HG02943 (cell line): Measurements from ENCODE around the gene SH3PXD2A.
"Not testable (repeated sequence)": the region's sequence is repeated elsewhere in the genome, so short reads cannot be mapped to it uniquely, and the experiment has no call there.

Experiments
- ATAC-seq: cut with Tn5 transposase; IDR thresholded peaks from one replicate; pipeline ENCODE4 v1.9.1; 2021; ENCODE audit warnings: mild to moderate bottlenecking, low read depth, moderate library complexity; ENCODE audit not compliant: unreplicated experiment

Gene SH3PXD2A

DNA sequence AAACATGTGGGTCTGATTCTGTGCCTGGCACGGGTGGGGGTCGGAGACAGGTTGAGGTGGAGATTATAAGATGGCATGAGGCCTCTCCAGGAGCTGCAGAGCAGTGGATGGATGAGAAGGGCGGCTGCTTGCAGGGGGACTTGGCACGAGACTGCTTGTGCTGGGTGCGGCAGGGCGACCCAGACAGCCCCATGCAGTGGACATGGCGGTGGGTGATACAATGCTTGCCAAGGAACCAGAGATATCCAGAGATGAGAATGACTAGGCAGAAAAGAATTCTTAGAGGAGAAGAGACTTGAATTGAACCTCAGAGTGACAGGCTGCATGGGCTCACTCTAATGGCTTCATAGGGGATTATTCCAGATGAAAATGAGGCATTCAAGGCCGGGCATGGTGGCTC lies 216.4 kb downstream of the SH3PXD2A start:
- no peak for ATAC-seq

GRCh38 chr10:103637927-103638557 lies 217.3 kb downstream of the SH3PXD2A start:
- no peak for ATAC-seq

DNA sequence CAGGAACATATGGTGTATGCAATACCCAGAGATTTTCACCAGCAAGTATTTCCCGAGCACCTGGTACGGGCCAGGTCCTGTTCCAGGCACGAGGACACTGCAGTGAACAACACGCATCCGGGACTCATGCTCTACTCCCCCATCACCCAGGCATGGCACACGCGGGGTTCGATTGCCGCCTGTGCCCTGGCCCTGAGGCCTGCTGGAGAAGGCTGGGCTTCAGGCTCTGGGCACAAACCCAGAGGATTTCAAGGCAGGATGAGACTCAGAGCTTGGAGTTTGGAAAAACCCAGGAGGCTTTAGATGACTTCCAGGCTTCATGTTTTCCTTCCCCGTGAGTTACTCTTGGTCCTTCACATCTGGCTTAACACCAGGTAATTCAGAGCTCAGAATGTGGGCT lies 218.4 kb downstream of the SH3PXD2A start:
- no peak for ATAC-seq

DNA sequence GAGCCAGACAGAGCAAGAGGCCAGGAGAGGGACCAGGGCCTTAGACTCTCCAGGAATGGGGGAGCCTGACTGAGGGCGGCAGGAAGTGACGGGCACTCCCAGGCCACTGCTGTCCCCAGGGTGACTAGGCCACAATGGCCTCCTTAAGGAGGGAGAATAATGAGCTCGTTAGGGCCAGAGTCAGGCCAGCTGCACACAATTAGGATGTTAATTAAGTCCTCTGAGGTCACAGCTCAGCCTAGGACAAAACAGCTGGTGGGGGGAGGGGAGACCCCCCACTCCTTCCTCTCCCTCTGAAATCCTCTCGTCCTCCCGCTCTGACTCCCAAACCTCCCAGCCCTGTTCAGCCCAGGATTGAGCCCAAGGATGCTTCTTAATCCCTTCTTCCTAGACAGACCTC lies 218.9 kb downstream of the SH3PXD2A start:
- no peak for ATAC-seq

- ATAC-seq = no peak
Observed at GRCh38 chr10:103635580-103635979, 219.8 kb downstream of the SH3PXD2A start.

DNA sequence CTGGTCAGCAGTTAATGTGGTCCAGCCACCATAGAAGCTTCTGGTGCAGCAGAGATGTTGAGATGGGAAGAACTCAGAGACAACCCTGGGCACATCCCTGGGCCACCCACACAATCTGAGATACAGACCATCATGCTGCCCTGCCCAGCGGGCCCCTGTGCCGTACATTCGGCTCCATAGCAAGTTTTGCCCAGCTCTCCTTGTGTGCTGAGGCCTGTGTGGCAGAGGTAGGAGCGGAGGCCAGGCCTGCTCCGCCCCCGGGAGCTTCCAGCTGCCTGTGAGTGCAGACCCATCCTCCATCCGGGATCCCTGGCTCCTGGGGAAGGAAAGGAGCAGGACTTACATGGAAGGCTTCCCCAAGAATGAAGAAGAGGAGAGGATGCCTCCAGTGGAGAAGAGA lies 221.5 kb downstream of the SH3PXD2A start:
- no peak for ATAC-seq

DNA sequence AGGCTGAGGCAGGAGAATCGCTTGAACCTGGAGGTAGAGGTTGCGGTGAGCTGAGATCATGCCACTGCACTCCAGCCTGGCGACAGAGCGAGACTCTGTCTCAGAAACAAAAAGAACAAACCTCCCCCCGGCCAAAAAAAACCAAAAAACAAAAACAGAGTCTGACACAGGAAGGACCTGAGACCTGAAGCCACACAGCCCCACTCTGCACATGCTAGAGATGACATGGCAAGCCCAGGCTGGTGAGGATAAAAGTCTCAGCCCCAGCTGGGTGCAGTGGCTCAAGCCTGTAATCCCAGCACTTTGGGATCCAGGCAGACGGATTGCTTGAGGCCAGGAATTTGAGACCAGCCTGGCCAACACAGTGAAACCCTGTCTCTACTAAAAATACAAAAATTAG lies 222.5 kb downstream of the SH3PXD2A start:
- ATAC-seq = not testable (repeated sequence)

DNA sequence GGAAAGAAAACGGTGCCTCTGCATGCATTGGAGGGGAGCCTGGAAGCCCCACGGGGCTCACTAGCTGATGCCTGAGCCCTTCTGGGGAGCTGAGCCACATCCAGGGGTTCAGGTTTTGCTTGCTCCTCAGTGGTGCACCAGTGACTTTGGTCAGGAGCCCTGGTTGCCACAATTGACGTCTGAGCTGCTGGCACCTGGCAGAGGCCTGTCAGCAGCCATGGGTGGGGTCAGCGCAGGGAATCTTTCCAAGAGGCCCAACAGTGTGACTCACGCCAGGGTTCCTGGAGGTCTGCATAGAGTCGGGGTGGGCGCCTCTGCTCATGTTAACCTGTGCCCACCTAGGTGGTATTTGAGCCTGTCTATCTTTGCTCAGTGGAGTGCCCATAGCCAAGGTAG lies 223.1 kb downstream of the SH3PXD2A start:
- no peak for ATAC-seq

DNA sequence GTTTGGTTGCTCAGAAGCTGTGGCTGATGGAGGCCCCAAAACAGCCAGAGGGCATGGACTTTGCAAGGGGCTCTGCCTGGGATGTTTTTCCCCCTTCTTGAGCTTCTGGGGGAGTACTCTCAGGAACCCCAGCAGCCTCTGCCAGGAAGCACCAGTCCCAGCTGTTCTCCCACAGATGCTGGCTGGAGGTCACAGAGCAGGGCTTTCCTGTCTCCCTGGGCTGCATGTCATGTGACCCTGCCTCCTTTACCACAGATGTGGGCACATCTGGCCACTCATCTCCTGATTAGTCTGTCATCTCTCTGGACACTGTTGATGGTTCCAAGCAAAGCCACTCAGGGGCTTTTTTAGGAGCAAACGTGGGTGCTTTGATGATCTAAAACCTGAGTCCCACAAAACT lies 225.2 kb downstream of the SH3PXD2A start:
- no peak for ATAC-seq

- no peak for ATAC-seq
Observed at GRCh38 chr10:103629581-103629980, 225.8 kb downstream of the SH3PXD2A start.

GRCh38 chr10:103627893-103628292 lies 227.5 kb downstream of the SH3PXD2A start:
- no peak for ATAC-seq

- ATAC-seq = no peak
Observed at GRCh38 chr10:103627111-103627892, 228.1 kb downstream of the SH3PXD2A start.

DNA sequence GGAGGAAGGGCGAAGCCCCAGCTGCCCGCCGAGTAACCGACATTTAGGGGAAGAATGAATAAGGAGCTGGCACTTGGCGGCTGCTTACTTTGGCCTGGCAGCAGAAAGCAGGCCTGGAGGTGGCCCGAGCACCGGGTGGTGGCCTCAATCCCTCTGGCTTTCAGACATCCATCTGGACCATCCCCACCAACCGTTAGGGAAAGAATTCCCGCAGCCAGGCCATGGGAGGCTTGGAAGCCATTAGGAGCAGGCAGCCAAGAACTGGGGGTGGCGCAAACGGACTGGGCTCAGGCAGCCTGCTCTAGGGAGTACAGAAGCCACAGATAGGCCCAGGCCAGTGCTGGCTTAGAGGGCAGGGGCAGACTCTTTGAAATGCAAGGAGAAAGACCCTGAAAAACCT lies 229.2 kb downstream of the SH3PXD2A start:
- ATAC-seq = no peak

DNA sequence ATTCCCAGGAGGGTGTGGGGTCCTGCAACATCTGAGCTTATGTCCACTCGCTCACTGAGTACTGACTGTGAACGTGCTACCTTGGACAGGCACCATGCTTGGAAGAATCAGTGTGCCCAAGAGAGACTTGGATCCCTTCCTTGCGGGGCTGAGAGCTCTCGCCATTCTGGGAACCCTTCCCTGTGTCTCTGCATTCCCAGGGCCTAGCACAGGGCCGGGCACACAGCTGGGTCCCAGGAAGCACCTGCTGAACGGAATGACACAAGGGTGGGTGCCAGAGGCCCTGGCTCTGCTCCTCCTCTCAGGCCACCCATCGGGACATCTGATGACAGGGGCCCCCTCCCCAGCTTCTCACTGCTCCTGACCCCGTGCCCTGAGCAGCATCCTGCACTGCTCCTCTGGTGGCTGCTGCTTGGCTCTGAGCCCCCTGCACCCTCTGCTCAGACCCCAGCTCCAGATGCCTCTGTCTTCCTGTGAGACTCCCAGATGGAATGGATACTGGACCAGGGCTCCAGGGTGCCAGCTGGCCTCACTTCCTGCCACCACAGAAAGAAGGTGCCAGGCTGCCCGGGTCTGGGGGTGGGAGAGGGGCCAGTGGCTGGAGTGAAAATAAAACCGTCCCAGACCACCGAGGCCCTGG lies 232.3 kb downstream of the SH3PXD2A start:
- no peak for ATAC-seq

- no peak for ATAC-seq
Observed at GRCh38 chr10:103622286-103622685, 233.1 kb downstream of the SH3PXD2A start.

GRCh38 chr10:103621783-103622125 lies 233.6 kb downstream of the SH3PXD2A start:
- no peak for ATAC-seq

DNA sequence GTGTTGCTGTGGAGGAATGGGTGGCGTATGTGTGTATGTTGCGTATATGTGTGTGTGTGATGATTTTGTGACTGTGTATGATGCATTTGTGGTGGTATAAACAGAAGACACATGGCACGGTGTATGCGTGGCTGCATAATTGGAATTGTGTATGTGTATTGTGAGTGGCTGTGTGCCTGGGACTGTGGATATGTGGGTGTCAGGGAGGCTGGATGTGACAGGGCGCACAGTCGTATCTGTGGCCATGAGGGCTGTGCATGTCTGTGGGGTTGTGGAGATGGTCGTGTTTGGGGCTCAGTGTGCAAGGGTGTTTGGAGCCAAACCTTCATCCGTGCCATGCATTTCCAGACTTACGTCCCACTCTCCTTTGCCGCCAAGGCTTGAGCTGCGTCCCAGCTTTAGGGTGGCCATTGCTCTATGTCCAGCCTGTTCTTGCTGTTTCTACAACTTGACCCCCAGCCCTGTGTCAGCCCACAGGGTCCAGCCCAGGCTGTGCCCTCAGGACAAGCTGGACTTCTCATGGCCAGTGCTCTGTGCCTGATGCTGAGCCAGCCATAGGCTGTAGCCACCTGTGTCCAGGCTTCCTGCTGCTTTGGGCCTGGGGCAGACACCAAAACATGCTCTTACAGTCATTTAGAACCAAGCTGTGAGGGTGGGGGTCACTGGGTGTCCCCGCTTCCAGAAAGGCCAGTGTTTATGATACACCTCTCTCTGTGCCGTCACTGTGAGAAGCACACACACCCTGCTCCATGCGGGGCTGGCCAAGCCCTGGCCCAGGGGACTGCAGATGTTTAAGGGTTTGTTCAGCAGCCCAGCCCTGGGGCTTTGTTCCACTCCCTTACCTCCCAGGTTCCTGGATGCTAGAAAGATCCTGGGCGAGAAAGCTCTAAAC lies 234.2 kb downstream of the SH3PXD2A start:
- ATAC-seq = no peak

DNA sequence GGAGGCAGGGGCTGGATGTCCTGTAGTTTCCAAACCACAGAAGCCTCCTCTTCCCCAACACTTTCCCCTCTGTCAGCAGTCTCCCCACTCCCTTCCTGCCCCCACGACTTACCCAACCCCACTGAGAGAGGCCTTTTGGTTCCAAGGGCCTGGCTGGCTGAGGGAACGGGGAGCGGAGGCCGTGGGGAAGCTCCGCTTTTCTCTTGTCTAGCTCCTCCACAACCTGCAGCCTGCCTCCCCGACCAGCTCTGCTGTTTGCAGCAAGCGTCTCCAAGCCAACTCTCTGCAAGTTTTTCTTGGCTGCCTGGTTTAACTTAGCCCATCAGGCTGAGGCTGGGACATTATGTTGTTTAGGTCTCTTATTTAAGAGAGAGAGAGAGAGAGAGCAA lies 235.0 kb downstream of the SH3PXD2A start:
- no peak for ATAC-seq

DNA sequence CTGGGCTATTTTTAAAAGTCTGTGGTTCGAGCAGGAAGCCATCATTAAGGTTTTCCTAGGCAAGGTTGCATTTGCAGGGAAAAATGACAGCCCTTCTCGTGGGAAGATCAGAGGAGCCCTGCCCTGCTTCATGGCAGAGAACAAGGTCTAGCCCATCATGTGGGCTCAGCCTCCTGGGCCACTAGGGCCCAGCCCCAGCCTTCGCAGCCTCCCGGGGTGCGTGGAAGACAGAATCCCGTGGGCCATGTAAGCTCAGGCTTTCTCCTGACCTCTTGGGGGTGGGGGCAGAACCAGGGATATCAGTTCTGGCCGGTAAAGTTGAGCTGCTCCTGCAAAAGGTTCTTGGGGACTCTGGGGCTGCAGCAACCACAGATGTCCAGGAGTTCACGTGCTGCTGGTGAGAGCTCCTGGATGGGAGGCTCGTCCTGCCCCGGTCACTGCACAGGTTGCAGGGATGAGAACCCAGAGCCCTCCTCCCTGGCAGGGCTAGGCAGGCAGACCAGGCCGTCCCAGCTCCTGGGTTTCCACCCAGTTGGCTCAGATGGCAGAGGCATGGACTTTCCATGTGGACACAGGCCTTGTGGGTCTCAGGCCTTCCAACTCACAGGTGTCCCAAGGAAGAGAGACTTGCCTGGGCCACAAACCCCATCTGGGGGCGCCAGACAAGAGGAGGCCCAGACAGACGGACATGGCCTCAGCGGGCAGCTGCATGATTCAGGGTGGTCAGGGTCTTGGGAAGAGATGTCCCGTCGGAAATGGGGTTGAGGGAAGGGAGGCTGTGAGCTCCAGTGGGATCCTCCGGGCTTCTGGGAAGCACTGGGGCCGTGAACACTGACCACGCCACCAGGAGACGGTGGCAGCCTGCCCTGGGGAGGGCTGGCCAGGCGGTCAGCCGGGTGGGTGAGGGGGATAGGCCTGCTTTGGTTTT lies 235.7 kb downstream of the SH3PXD2A start:
- ATAC-seq = no peak
